Embryonic facial prominence (tissue), 1 donor: ENCODE measurements around the gene RPL39L.
A peak's percentile ranks its signal among the peaks of the same experiment; 100 is the strongest.
"Not testable (repeated sequence)": the region's sequence is repeated elsewhere in the genome, so short reads cannot be mapped to it uniquely, and the experiment has no call there.

Source experiments
- DNase-seq: peaks from one replicate; pipeline ENCODE4 v3.0.0-alpha.2; 2016; ENCODE audit errors: extremely low spot score

Gene RPL39L

GRCh38 chr3:187139895-187140253 is 578 bp upstream of the RPL39L start:
- no peak for DNase-seq

DNA sequence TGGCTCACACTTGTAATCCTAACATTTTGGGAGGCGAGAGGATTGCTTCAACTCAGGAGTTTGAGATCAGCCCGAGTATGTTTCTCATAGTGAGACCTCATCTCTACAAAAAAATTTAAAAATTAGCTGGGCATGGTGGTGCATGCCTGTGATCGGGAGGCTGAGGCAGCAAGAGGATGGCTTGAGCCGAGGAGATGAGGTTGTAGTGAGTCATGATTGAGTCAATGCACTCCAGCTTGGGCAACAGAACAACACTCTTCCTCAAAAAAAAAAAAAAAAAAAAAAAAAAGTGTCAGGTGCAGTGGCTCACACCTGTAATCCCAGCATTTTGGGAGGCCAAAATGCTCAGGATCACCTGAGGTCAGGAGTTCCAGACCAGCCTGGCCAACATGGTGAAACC is 2.4 kb downstream of the RPL39L start:
- no peak for DNase-seq

DNA sequence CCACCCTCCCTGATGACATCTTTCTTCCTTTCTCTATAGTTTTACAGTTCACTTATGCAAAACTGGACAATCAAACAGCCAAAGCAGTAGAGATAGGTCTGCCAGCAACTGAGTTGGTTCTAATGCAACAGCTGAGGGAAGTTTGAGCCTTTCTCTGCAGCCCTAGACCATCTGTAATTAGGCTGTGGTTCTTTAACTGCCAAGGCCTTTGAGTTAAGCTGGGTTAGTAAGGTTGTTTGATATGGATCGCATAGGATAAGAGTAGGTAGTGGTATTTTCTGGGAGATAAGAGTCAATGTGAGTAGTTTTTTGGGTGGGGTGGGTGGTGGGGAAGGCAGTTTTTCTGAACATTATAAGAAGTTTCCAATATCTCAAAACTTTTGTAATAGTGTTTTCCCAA is 3.0 kb downstream of the RPL39L start:
- no peak for DNase-seq

GRCh38 chr3:187135172-187135690 is 4.1 kb downstream of the RPL39L start:
- not testable (repeated sequence) for DNase-seq

- DNase-seq = not testable (repeated sequence)
Measured at GRCh38 chr3:187133181-187133580, 6.1 kb downstream of the RPL39L start.

- DNase-seq = no peak
Measured at GRCh38 chr3:187132666-187133065, 6.6 kb downstream of the RPL39L start.

DNA sequence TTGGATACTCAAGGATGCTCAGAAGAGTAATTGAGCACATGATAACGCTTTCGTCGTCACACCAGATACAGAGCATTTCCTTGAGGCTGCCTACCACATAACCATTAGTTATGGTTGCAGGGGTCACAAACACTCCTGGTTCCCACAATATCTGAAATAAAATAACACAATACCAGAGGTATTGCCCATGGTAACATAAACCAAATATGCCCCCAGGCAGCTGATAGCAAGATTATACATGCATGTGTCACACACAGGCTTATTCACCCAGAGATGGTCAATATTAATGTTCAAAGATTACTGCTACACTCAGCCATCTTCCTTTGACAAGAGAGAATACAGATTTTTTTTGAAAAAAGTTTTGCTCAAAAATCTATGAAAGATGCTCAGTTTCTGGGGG is 7.3 kb downstream of the RPL39L start:
- no peak for DNase-seq

DNA sequence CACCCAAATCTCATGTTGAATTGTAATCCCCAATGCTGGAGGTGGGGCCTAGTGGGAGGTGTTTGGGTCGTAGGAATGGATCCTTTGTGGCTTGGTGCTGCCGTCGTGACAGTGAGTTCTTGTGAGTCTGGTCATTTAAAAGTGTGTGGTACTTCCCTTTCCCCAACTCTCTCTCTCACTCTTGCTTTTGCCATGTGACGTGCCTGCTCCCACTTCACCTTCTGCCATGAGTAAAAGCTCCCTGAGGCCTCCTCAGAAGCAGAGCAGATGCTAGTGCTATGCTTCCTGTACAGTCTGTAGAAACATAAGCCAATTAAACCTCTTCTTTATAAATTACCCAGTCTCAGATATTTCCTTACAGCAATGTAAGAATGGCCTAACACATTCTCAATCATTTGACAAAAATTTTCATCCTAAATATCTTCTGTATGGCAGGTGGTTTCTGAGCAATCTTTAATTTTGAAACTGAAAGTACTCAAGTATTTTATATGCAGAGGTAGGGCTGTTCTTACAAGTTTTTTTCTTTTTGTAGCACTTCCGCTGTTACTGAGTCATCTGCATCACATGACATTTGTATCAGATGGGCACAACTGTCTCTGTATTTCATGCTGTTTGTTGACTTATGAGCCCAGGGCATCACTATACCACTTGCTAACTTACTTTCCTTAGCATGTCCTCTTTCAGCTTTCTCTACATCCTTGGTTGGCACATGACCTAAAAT is 8.8 kb downstream of the RPL39L start:
- no peak for DNase-seq

- DNase-seq = no peak
Measured at GRCh38 chr3:187125319-187126031, 13.8 kb downstream of the RPL39L start.

DNA sequence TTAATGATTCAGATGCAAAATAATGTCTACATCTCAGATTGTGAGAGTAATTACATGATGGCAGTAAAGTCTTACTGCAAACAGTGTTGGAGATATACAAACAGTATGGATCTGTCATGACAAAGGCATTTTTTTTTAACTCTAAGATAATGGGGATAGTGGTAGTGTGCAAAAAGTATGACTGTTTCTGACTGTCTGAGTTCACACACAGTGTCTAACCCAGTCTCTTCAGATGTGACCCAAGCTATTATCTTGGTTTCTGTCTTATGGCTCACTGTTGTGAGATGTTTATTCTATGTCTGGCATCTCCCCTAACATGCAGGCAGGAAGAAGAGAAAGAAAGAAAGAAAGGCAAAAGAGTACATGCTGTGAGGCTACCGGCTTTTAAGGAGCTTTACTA is 17.0 kb downstream of the RPL39L start:
- DNase-seq = no peak

GRCh38 chr3:187120326-187120725 is 19.0 kb downstream of the RPL39L start:
- DNase-seq = no peak

DNA sequence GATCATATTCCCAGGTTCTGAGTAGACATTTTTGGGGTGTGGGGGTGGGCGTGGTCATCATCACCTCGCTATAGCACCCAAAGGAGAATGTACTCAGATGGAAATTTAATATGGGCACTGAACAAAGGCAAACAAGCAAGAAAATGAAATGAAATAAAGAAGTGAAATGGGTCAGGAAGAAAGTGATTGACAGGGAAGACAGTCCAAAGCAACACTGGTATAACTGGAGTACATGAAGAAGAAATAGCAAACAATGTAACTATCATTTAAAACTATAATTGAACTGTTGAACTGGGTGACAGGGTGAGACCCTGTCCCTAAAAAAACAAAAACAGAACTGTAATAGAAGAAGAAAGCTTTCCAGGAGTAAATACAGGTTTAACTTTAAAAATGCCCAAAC is 24.8 kb downstream of the RPL39L start:
- no peak for DNase-seq

GRCh38 chr3:187112934-187113793 is 26.1 kb downstream of the RPL39L start:
- no peak for DNase-seq

DNA sequence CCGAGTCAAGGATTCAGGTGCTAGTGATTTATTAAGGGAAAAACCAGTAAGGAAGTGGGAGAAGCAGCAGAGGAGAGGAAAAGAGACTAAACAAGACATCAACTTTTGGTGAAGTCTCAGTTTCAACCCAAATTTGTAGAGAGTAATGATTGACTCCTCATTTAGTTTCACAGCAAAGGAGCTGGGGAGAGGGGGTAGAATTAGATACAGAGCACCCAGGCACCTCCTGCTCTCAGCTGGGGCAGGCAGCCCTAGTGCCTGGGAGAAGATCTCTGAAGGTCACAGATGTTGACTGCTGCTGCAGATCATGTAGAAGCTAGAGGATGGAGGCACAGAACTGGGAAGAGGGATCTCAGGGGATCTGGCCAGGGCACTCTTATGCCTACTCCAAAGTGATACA is 29.1 kb downstream of the RPL39L start:
- no peak for DNase-seq

GRCh38 chr3:187107989-187108388 is 31.3 kb downstream of the RPL39L start:
- no peak for DNase-seq

GRCh38 chr3:187105700-187106099 is 33.6 kb downstream of the RPL39L start:
- no peak for DNase-seq

DNA sequence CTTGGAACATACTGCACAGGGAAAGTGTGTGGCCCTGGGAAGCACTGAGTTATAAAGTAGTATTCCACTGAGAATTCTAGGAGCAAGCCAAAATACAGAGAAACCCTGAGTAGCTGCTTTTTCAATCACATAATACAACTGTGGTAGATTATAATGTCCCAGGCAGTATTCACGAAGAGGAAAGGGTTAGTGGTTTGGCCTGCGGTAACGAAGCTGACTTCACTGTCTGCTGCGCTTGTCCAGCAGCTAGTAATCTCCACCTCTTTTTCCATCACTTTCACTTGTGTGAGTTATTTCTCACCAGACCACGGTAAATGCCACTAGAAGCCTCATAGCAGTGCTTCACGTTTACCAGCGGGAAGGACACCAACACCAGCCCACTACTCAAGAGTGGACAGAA is 34.4 kb downstream of the RPL39L start:
- no peak for DNase-seq

DNA sequence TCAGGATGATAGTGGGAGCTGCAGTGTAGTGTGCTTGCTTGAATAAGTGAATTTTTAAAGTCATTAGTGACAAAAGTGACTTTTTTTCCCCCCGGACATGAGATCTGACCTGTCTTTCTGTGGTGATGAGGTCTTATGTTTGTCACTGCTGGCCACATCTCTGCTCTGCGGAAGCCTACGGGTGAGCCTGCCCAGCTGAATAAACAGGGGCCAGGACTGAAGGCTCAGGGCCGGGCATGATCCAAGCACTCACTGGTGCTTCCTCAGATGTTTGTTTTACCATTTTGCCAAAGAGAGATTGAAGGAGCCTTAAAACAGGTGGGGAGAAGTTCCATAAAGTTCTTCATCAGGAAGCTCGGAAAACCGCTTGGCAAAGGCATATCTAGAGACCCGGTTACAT is 35.0 kb downstream of the RPL39L start:
- DNase-seq = no peak

- no peak for DNase-seq
Measured at GRCh38 chr3:187103251-187103650, 36.0 kb downstream of the RPL39L start.

- no peak for DNase-seq
Measured at GRCh38 chr3:187102073-187102634, 37.1 kb downstream of the RPL39L start.

DNA sequence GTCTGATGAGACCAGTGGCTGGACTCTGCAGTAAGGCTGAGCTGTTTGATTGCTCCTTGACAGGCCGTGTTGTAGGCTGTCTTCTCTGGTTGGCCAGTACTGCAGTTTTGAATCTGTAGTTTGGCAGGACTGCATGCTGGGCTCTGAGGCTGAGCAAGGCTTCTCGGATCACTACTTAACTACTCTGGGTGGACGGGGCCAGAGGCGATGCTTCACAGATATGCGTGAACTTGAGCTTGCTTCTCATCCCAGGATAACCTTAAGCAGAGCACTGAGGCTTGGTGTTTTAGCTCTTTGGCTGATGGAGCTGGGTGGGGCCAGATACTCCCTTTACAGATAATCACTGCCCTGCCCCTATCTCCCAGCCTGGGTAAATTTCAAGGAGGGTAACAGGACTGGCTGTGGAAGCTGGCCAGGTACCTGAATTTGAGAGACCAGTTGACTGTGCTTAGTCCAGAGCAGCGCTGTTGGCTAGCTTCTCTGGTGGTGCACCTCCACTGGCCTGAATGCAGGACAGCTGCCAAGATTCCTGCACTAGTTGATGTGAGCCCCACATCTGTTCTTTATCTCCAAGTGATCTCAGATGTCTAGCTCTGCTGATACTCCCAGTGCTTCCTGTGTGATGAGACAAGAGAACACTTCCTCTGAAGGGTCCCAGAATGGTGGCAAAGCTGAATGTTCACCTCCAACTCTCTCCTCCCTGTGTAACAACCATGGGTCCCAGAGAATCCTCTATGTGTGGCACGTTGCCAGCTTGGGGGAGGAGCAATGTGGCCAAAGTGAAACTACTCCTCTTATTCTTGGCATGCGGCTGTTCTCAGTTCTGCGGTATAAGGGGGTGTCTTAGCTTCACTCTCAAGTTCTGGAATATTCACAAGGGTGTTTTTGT is 37.9 kb downstream of the RPL39L start:
- DNase-seq = peak; percentile 61
